Prostate gland (tissue), 2 donors: Measurements from ENCODE around the gene PTPRH.

ENCODE experiments used
- CTCF ChIP-seq, 4 experiments: fragments of 200-600 bp in 2 of 4; fragments of 450-650 bp in 2 of 4; sonication (generic) in 2 of 4; IDR thresholded peaks; 1 replicate in 3 of 4; 2 replicates in 1 of 4; pipeline ENCODE4 v1.5.1; 2016 to 2019; ENCODE audit warnings: antibody characterized with exemption in 4 of 4, mild to moderate bottlenecking in 2 of 4, moderate library complexity in 2 of 4
- POLR2A ChIP-seq: fragments of 450-650 bp; IDR thresholded peaks from one replicate; pipeline ENCODE4 v1.6.1; 2016; ENCODE audit warnings: antibody characterized with exemption, mild to moderate bottlenecking
- POLR2AphosphoS5 ChIP-seq: sonication (generic); formaldehyde crosslinking; IDR thresholded peaks from one replicate; pipeline ENCODE4 v1.6.1; 2017; ENCODE audit warnings: antibody characterized with exemption

- TF ChIP-seq CTCF (IDR thresholded peaks at IDR 0.05) = no peak
- TF ChIP-seq POLR2A = no peak
- no peak for TF ChIP-seq POLR2AphosphoS5
Measured at GRCh38 chr19:55158848-55159749, 50.2 kb downstream of the PTPRH start.
